PC-3 (cell line): Measurements from ENCODE around the gene TPK1. TPM values are rescaled to one million over a fixed set of nuclear protein-coding genes. Genes with fewer than 3 reads are reported as not detected.
A peak's percentile ranks its signal among the peaks of the same experiment; 100 is the strongest.

Source experiments
- ATAC-seq: fragments of 200-7000 bp; cut with Tn5 transposase; 2 replicates; pipeline ENCODE4 v1.9.1; 2020; ENCODE audit warnings: mild to moderate bottlenecking, moderate library complexity
- BruUV-seq: library from RNA; stranded (reverse); fragments of 400-500 nt; replicated peaks from 2 replicates; lab custom pipeline; 2021; lab: Mats Ljungman, UMichigan
- CTCF ChIA-PET: fragments of 300-600 bp; sonication (Branson Sonifier 250); formaldehyde crosslinking; loops from one replicate; lab custom pipeline; 2022; ENCODE audit warnings: antibody characterized with exemption; lab: Charles Lee
- POLR2A ChIA-PET: fragments of 300-600 bp; sonication (Branson Sonifier 250); formaldehyde crosslinking; loops from one replicate; lab custom pipeline; 2022; ENCODE audit warnings: antibody characterized with exemption; ENCODE audit not compliant: unreplicated experiment; lab: Charles Lee
- DNase-seq: peaks from one replicate; pipeline ENCODE4 v3.0.0-alpha.2; 2015
- H2AFZ ChIP-seq: fragments of 300-600 bp; sonication (generic); 2 replicates; pipeline ENCODE4 v1.6.0; 2016; ENCODE audit warnings: antibody characterized with exemption, low read length
- H3F3A ChIP-seq: fragments of 300-600 bp; sonication (generic); one replicate; pipeline ENCODE4 v1.6.0; 2017; ENCODE audit warnings: antibody characterized with exemption, low read length, control low read depth, mild to moderate bottlenecking; ENCODE audit not compliant: unreplicated experiment
- H3K27ac ChIP-seq: fragments of 300-600 bp; sonication (generic); 2 replicates; pipeline ENCODE4 v1.5.1; 2016; ENCODE audit warnings: mild to moderate bottlenecking, low read length
- H3K27me3 ChIP-seq: fragments of 300-600 bp; sonication (generic); 2 replicates; pipeline ENCODE4 v1.6.1; 2016; ENCODE audit warnings: low read length, mixed read lengths
- H3K36me3 ChIP-seq: fragments of 300-600 bp; sonication (generic); 2 replicates; pipeline ENCODE4 v1.6.1; 2016; ENCODE audit warnings: low read depth, mixed run types, low read length, mixed read lengths
- H3K4me1 ChIP-seq: fragments of 300-600 bp; sonication (generic); 2 replicates; pipeline ENCODE4 v1.5.1; 2016; ENCODE audit warnings: low read length; ENCODE audit not compliant: insufficient read depth
- H3K4me2 ChIP-seq: fragments of 300-600 bp; sonication (generic); 2 replicates; pipeline ENCODE4 v1.6.0; 2016; ENCODE audit warnings: low read length
- H3K4me3 ChIP-seq: fragments of 300-600 bp; sonication (generic); 2 replicates; pipeline ENCODE4 v1.5.1; 2016; ENCODE audit warnings: mild to moderate bottlenecking, low read length, mixed read lengths
- H3K79me2 ChIP-seq: fragments of 300-600 bp; sonication (generic); 2 replicates; pipeline ENCODE4 v1.6.1; 2017; ENCODE audit warnings: low read length, mixed read lengths
- H3K9ac ChIP-seq: fragments of 300-600 bp; sonication (generic); 2 replicates; pipeline ENCODE4 v1.6.0; 2016; ENCODE audit warnings: mild to moderate bottlenecking, low read length
- H3K9me2 ChIP-seq: fragments of 300-600 bp; sonication (generic); replicated peaks from 2 replicates; pipeline ENCODE4 v1.6.1; 2016; ENCODE audit warnings: mixed run types, low read length, mixed read lengths
- H3K9me3 ChIP-seq: fragments of 300-600 bp; sonication (generic); 2 replicates; pipeline ENCODE4 v1.6.1; 2016; ENCODE audit warnings: low read length, mixed read lengths
- H4K20me1 ChIP-seq: fragments of 300-600 bp; sonication (generic); 2 replicates; pipeline ENCODE4 v1.6.1; 2016; ENCODE audit warnings: low read length, mixed read lengths
- CTCF ChIP-seq: fragments of 300-600 bp; sonication (generic); conservative IDR thresholded peaks from 2 replicates; pipeline ENCODE4 v1.5.1; 2017; ENCODE audit warnings: antibody characterized with exemption, low read depth, mild to moderate bottlenecking, low read length
- EZH2 ChIP-seq: fragments of 300-600 bp; sonication (generic); IDR thresholded peaks from one replicate; pipeline ENCODE4 v1.6.1; 2017; ENCODE audit warnings: antibody characterized with exemption, mild to moderate bottlenecking, low read length; ENCODE audit not compliant: unreplicated experiment
- EZH2phosphoT487 ChIP-seq: fragments of 300-600 bp; sonication (generic); IDR thresholded peaks from 2 replicates; pipeline ENCODE4 v1.6.1; 2018; ENCODE audit warnings: mild to moderate bottlenecking, antibody characterized with exemption, low read length, borderline replicate concordance
- intact Hi-C: fragments of 100-400 bp; cut with micrococcal nuclease; formaldehyde crosslinking; loops from 2 replicates; pipeline ENCODE4 v1.9.0; 2023
- total RNA-seq: library from RNA; depleted of rRNA; stranded (reverse); fragments of >200 nt; gene quantifications from 2 replicates; pipeline ENCODE4 v1.2.3, GENCODE V29; 2014

Gene TPK1
- total RNA-seq, 1 experiment from 2014 or later = 4.5 TPM

GRCh38 chr7:144408121-144408520, 427.7 kb downstream of the TPK1 start:
- Histone ChIP-seq H4K20me1 (no peaks in the 10 kb centered on the region), H3F3A (no peaks in the 10 kb centered on the region), H3K36me3 (no peaks in the 10 kb centered on the region), H3K27me3 (no peaks in the 10 kb centered on the region), H3K9me2 (no peaks in the 10 kb centered on the region), H3K4me1 (no peaks in the 10 kb centered on the region), H2AFZ (no peak overlapping the region), H3K79me2 (no peaks in the 10 kb centered on the region), H3K9ac (no peak overlapping the region), H3K27ac (no peak overlapping the region), H3K4me3 (no peak overlapping the region), H3K4me2 (no peak overlapping the region), H3K9me3 (no peaks in the 10 kb centered on the region)
- ChIA-PET POLR2A (no interaction called here), CTCF (no interaction called here)
- TF ChIP-seq EZH2 = no peak
- no peak for TF ChIP-seq EZH2phosphoT487
- TF ChIP-seq CTCF = no peak
- no TSS peak for BruUV-seq
- DNase-seq (no peak), ATAC-seq (no peak)
- intact Hi-C loops = no loop called here

- DNase-seq (peak; percentile 21), ATAC-seq (peak; percentile 24)
- Histone ChIP-seq H3K4me2 (peak overlapping the region; percentile 46; the same call in 1 of the 2 replicates), H3K27me3 (no peaks in the 10 kb centered on the region), H3K79me2 (no peaks in the 10 kb centered on the region), H3K9me3 (no peaks in the 10 kb centered on the region), H3F3A (no peaks in the 10 kb centered on the region), H4K20me1 (no peaks in the 10 kb centered on the region), H3K36me3 (no peaks in the 10 kb centered on the region), H3K4me3 (no peak overlapping the region), H3K27ac (no peak overlapping the region), H3K9ac (no peak overlapping the region), H2AFZ (no peak overlapping the region; the same call in 1 of the 2 replicates), H3K9me2 (no peaks in the 10 kb centered on the region), H3K4me1 (no peaks in the 10 kb centered on the region)
- CTCF ChIA-PET = no interaction called here
- no TSS peak for BruUV-seq
- POLR2A ChIA-PET = no interaction called here
- intact Hi-C loops = no loop called here
- TF ChIP-seq EZH2phosphoT487 (no peak), EZH2 (no peak), CTCF (no peak)
Measured at GRCh38 chr7:144407266-144407931, 428.5 kb downstream of the TPK1 start.

GRCh38 chr7:144404946-144405345, 430.9 kb downstream of the TPK1 start:
- H3K4me3 ChIP-seq = no peak overlapping the region
- no peaks in the 10 kb centered on the region for H3K4me1 ChIP-seq
- H3F3A ChIP-seq = no peaks in the 10 kb centered on the region
- no peak for TF ChIP-seq CTCF
- TF ChIP-seq EZH2 = no peak
- TF ChIP-seq EZH2phosphoT487 = no peak
- no peak overlapping the region for H3K4me2 ChIP-seq
- peaks cover 3% of the 10 kb centered on the region; the same call in 1 of the 2 replicates for H3K27me3 ChIP-seq
- intact Hi-C loops = loop anchor here (5.0 kb wide), 1 partner anchor 32 kb away; no protein-coding TSS in a partner anchor
- no peak overlapping the region for H3K9ac ChIP-seq
- no TSS peak for BruUV-seq
- no peak overlapping the region for H3K27ac ChIP-seq
- H2AFZ ChIP-seq = no peak overlapping the region
- no peaks in the 10 kb centered on the region for H3K79me2 ChIP-seq
- ChIA-PET POLR2A (no interaction called here), CTCF (no interaction called here)
- no peak for ATAC-seq
- DNase-seq = no peak
- no peaks in the 10 kb centered on the region for H3K36me3 ChIP-seq
- H4K20me1 ChIP-seq = no peaks in the 10 kb centered on the region
- no peaks in the 10 kb centered on the region for H3K9me2 ChIP-seq
- no peaks in the 10 kb centered on the region for H3K9me3 ChIP-seq
